GM12801 (cell line): Measurements from ENCODE around the gene CMTM1.

Source experiments
- CTCF ChIP-seq: IDR thresholded peaks from one replicate; pipeline ENCODE4 v1.5.1; 2011; ENCODE audit warnings: control low read depth; ENCODE audit not compliant: insufficient read length; ENCODE audit errors: extremely low read depth

The CMTM1 gene

GRCh38 chr16:66590322-66590721 lies 24.1 kb downstream of the CMTM1 start:
- no peak for TF ChIP-seq CTCF

DNA sequence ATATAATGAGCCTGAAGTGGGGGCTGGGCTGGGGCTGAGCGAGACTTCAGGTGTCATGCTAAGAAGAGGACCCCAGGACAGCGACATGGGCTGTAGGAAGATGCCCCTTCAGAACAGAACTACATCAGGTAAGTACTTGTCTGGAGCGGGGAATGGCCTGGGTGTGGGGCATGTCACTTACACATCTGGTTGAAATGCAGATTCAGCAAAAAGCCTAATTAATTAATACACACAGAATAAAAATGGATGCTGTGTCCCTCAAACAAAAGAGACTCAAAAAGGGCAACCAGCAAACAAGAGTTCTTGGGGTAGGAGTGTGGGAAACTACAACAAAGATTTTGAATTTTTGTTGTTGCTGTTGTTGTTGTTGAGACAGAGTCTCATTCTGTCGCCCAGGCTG lies 24.8 kb downstream of the CMTM1 start:
- no peak for TF ChIP-seq CTCF

DNA sequence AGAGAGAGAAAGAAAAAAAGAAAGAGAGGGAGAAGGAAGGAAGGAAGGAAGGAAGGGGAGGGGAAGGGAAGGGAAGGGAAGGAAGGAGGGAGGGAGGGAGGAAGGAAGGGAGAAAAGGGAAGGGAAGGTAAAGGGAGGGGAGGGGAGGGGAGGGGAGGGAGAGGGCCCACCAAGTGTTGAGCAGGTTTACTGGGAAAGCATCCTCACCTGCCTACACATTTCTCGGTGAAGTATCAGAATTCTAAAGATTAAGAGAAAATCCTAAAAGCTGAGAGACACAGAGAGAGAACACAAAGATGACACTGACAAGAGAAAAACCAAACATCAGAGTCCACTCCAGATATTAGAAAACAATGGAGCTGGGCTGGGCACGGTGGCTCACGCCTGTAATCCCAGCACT lies 26.0 kb downstream of the CMTM1 start:
- TF ChIP-seq CTCF = no peak

DNA sequence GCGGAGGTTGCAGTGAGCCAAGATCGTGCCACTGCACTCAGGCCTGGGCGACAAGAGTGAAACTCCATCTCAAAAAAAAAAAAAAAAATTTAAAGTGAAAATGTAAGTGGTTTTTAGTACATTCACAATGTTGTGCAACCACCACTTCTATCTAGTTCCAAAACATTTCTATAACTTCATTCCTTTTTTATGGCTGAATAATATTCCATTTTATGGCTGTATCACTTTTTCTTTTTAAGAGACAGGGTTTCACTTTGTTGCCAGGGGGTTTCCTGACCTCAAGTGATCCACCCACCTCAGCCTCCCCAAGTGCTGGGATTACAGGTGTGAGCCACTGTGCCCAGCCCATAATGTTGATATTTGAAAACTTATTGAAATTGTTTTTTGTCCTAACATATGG lies 26.6 kb downstream of the CMTM1 start:
- TF ChIP-seq CTCF = no peak

DNA sequence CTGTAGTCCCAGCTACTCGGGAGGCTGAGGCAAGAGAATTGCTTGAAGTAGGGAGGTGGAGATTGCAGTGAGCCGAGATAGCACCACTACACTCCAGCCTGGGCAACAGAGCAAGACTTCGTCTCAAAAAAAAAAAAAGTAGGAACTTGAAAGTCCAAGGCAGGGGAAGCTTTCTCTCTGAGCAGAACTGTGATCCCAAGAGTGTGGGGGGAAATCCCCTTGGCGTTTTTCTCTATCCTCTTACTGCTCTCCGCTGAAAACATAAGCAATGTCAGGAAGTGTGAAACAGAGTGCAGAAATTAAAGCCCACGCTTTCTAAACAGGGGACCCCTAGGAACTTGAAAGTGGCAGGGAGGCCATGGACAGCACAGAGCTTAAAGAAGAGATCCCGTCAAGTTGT lies 28.5 kb downstream of the CMTM1 start:
- no peak for TF ChIP-seq CTCF

GRCh38 chr16:66596986-66597848 lies 31.0 kb downstream of the CMTM1 start:
- no peak for TF ChIP-seq CTCF

GRCh38 chr16:66598111-66598510 lies 31.9 kb downstream of the CMTM1 start:
- TF ChIP-seq CTCF = no peak
